HepG2 (cell line): Measurements from ENCODE around the gene SHANK3. TPM values are rescaled to one million over a fixed set of nuclear protein-coding genes. Genes with fewer than 3 reads are reported as not detected.

Experiments
- FOSL2 ChIP-seq: sonication (generic); formaldehyde crosslinking; IDR thresholded peaks from 2 replicates; pipeline ENCODE4 v1.4.0; 2020; ENCODE audit warnings: missing genetic modification reagents
- HCFC1 ChIP-seq: fragments of 150-350 bp; IDR thresholded peaks from 2 replicates; pipeline ENCODE4 v1.6.1; 2014; ENCODE audit warnings: low read depth, low read length
- PATZ1 ChIP-seq: sonication (generic); formaldehyde crosslinking; IDR thresholded peaks from 2 replicates; pipeline ENCODE4 v1.4.0; 2020; ENCODE audit warnings: missing genetic modification reagents
- RBM22 ChIP-seq: fragments of 200-400 bp; formaldehyde crosslinking; optimal IDR thresholded peaks from 2 replicates; pipeline ENCODE3; 2017; ENCODE audit warnings: mild to moderate bottlenecking, low read length, moderate library complexity
- ZGPAT ChIP-seq: IDR thresholded peaks from 2 replicates; pipeline ENCODE4 v1.6.1; 2016; ENCODE audit warnings: mild to moderate bottlenecking
- ZNF367 ChIP-seq: sonication (generic); formaldehyde crosslinking; IDR thresholded peaks from 2 replicates; pipeline ENCODE4 v1.4.0; 2020; ENCODE audit warnings: missing genetic modification reagents, borderline replicate concordance
- ZNF605 ChIP-seq: sonication (generic); formaldehyde crosslinking; IDR thresholded peaks from 2 replicates; pipeline ENCODE4 v1.8.0; 2022; ENCODE audit warnings: mild to moderate bottlenecking, missing genetic modification reagents
- polyA plus RNA-seq, 8 experiments: library from polyadenylated mRNA; depleted of rRNA in 3 of 8; stranded (reverse) in 7 of 8; unstranded in 1 of 8; fragments of >200 nt; fragmentation: Illumina TruSeq in 4 of 8; extraction: Trizol in 4 of 8; gene quantifications; 2 replicates each; pipeline versions ENCODE4 v1.2.1 to v1.2.3, GENCODE V29; 2011 to 2016; ENCODE audit warnings: low read depth in 4 of 8, missing spikeins in 1 of 8, mixed read lengths in 1 of 8; ENCODE audit not compliant: insufficient read depth in 1 of 8
- total RNA-seq, 5 experiments: library from RNA; depleted of rRNA; stranded (reverse); fragments of >200 nt; fragmentation: Illumina TruSeq; extraction: Trizol; gene quantifications; 2 replicates each; pipeline ENCODE4 v1.2.3, GENCODE V29; 2016; ENCODE audit warnings: low read depth in 1 of 5
- TF ChIP-seq, protein P1 (sequence below): sonication (generic); formaldehyde crosslinking; IDR thresholded peaks from 2 replicates; pipeline ENCODE4 v1.5.1; 2020; ENCODE audit warnings: missing genetic modification reagents, mild to moderate bottlenecking, borderline replicate concordance
- TF ChIP-seq, protein P2 (sequence below): sonication (generic); formaldehyde crosslinking; IDR thresholded peaks from 2 replicates; pipeline ENCODE4 v1.4.0; 2020; ENCODE audit warnings: mild to moderate bottlenecking, missing genetic modification reagents
- TF ChIP-seq, protein P3 (sequence below): IDR thresholded peaks from 2 replicates; pipeline ENCODE4 v1.6.1; 2016; ENCODE audit warnings: low read depth, control low read depth
- TF ChIP-seq, protein P4 (sequence below), 2 experiments: sonication (generic) in 1 of 2; formaldehyde crosslinking in 1 of 2; IDR thresholded peaks; 2 replicates each; pipeline versions ENCODE4 v1.6.1 to v1.9.0; 2014 to 2022; ENCODE audit warnings: antibody characterized with exemption in 1 of 2, borderline replicate concordance in 1 of 2, inconsistent platforms in 1 of 2, low read depth in 1 of 2, missing genetic modification reagents in 1 of 2

Gene SHANK3
- total and polyA plus RNA-seq, 2 of the 13 experiments (the other 11 are each of a cell fraction or from before 2014, with no cell fraction given) = 2.9 to 4.6 TPM

DNA sequence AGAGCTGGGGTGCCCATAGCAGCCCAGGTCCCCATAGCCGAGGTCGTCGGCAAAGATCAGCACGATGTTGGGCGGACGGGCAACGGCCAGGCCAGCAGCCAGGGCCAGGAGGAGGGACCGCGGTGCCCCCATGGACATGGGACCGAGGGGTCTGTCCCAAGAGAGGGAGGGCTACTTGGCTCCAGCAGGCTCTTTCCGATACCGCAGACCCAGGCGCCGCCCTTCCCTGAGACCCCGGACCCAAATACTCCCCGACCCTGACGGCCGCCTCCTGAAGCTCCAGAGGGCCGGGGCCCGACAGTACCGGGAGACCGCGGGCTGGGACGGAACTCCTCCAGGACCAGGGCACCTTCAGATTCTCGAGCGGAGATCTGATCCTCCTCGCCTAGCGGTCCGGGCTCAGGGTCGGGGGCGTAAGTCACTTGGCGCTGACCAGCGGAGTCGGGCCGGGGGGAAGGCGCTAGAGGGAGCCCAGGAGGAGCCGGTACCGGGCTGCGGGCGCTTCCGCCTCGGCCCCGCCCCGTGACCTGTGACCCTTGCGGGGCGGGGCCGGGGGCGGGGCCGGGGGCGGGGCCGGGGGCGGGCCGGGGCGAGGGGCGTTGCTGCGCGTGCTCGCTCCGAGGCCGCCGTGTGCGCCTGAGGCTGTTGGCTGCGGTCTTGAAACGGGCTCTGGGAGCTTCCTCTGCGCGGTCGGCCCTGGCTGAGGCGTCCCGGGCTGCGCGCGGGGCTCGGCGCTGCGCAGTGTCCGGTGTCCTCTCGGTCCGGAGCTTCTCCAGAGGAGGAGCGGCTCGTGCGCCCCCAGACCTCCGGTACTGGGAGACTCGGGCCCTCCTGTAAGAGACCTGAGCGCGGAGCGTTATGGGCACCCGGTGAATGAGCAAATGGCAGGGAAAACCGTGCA, 44.7 kb upstream of the SHANK3 start, which contains the start of gene ARSA (continued):
- TF ChIP-seq PATZ1 (no peak), ZNF367 (CRISPR knock-in tag) (0 out of 2 replicates have a peak, but pooled peaks have one; percentile 43), ZNF605 (CRISPR knock-in tag) (peak; percentile 43; the same call in 1 of the 2 replicates), FOSL2 (CRISPR knock-in tag) (0 out of 2 replicates have a peak, but pooled peaks have one; percentile 3), ZGPAT (CRISPR knock-in tag) (peak; percentile 31; the same call in 1 of the 2 replicates), RBM22 (no peak), HCFC1 (no peak)
- TF ChIP-seq, protein P1, sequence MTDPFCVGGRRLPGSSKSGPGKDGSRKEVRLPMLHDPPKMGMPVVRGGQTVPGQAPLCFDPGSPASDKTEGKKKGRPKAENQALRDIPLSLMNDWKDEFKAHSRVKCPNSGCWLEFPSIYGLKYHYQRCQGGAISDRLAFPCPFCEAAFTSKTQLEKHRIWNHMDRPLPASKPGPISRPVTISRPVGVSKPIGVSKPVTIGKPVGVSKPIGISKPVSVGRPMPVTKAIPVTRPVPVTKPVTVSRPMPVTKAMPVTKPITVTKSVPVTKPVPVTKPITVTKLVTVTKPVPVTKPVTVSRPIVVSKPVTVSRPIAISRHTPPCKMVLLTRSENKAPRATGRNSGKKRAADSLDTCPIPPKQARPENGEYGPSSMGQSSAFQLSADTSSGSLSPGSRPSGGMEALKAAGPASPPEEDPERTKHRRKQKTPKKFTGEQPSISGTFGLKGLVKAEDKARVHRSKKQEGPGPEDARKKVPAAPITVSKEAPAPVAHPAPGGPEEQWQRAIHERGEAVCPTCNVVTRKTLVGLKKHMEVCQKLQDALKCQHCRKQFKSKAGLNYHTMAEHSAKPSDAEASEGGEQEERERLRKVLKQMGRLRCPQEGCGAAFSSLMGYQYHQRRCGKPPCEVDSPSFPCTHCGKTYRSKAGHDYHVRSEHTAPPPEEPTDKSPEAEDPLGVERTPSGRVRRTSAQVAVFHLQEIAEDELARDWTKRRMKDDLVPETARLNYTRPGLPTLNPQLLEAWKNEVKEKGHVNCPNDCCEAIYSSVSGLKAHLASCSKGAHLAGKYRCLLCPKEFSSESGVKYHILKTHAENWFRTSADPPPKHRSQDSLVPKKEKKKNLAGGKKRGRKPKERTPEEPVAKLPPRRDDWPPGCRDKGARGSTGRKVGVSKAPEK (CRISPR knock-in tag) = no peak
- TF ChIP-seq, protein P2, sequence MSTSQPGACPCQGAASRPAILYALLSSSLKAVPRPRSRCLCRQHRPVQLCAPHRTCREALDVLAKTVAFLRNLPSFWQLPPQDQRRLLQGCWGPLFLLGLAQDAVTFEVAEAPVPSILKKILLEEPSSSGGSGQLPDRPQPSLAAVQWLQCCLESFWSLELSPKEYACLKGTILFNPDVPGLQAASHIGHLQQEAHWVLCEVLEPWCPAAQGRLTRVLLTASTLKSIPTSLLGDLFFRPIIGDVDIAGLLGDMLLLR (CRISPR knock-in tag) = peak; percentile 59; the same call in 1 of the 2 replicates
- TF ChIP-seq, protein P3, sequence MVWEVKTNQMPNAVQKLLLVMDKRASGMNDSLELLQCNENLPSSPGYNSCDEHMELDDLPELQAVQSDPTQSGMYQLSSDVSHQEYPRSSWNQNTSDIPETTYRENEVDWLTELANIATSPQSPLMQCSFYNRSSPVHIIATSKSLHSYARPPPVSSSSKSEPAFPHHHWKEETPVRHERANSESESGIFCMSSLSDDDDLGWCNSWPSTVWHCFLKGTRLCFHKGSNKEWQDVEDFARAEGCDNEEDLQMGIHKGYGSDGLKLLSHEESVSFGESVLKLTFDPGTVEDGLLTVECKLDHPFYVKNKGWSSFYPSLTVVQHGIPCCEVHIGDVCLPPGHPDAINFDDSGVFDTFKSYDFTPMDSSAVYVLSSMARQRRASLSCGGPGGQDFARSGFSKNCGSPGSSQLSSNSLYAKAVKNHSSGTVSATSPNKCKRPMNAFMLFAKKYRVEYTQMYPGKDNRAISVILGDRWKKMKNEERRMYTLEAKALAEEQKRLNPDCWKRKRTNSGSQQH (CRISPR knock-in tag) = peak; percentile 67; the same call in 1 of the 2 replicates
- TF ChIP-seq, protein P4, sequence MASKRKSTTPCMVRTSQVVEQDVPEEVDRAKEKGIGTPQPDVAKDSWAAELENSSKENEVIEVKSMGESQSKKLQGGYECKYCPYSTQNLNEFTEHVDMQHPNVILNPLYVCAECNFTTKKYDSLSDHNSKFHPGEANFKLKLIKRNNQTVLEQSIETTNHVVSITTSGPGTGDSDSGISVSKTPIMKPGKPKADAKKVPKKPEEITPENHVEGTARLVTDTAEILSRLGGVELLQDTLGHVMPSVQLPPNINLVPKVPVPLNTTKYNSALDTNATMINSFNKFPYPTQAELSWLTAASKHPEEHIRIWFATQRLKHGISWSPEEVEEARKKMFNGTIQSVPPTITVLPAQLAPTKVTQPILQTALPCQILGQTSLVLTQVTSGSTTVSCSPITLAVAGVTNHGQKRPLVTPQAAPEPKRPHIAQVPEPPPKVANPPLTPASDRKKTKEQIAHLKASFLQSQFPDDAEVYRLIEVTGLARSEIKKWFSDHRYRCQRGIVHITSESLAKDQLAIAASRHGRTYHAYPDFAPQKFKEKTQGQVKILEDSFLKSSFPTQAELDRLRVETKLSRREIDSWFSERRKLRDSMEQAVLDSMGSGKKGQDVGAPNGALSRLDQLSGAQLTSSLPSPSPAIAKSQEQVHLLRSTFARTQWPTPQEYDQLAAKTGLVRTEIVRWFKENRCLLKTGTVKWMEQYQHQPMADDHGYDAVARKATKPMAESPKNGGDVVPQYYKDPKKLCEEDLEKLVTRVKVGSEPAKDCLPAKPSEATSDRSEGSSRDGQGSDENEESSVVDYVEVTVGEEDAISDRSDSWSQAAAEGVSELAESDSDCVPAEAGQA (IDR thresholded peaks at IDR 0.05; ENCODE audit: low read depth) = 0 out of 2 replicates have a peak, but pooled peaks have one; percentile 43
- TF ChIP-seq, protein P4 (CRISPR knock-in tag; IDR thresholded peaks at IDR 0.05; ENCODE audit: borderline replicate concordance) = peak; percentile 57; the same call in 1 of the 2 replicates
